GM12872 (cell line): ENCODE results near the gene SALL2.

Experiments
- CTCF ChIP-seq: IDR thresholded peaks from 3 replicates; pipeline ENCODE4 v1.5.1; 2011; ENCODE audit warnings: low read depth, mild to moderate bottlenecking, low read length, moderate library complexity; ENCODE audit not compliant: insufficient read depth

SALL2 gene

GRCh38 chr14:21475767-21476522, 50.2 kb downstream of the SALL2 start:
- TF ChIP-seq CTCF = no peak
